Measurements from ENCODE around the gene LRRC4B.

LRRC4B gene

DNA sequence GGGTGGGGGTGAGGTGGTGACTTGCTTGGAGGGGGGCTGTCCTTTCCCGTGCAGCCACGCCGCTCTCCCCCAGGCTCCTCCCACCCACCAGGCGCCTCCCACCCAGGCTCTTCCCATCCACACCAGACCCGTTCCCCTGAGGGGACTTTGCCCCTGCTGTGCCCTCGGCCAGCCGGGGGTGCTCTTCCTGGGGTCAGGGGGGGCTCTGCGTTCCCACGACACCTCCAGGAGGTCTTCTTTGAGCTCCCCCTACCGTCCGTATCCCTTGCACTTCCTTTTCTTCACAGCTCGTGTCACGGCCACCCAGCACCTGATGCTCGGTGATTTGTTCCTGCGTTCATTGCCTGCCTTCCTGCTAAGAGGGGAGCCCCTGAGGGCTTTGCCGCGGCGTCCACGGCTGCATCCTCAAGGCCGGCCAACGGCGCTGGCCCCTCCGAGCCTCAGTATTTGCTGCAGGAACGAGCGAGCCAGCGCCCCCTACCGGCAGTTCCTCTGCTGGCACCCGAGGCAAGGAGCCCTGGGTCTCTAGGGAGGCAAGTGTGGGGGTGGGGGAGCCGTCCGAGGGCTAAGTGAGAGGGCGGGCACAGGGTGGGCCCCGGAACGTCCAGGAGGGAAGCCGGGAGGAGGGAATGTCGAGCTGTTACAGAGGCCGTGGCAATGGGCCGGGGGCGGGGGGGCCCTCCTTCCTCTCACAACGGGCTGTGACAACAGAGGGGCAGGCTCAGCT, 11.8 kb downstream of the LRRC4B start:
- POLR2A ChIA-PET: interaction anchor here (0.6 kb wide), 1 partner anchor 22 kb away, joined by 3 read pairs; no protein-coding TSS in a partner anchor

DNA sequence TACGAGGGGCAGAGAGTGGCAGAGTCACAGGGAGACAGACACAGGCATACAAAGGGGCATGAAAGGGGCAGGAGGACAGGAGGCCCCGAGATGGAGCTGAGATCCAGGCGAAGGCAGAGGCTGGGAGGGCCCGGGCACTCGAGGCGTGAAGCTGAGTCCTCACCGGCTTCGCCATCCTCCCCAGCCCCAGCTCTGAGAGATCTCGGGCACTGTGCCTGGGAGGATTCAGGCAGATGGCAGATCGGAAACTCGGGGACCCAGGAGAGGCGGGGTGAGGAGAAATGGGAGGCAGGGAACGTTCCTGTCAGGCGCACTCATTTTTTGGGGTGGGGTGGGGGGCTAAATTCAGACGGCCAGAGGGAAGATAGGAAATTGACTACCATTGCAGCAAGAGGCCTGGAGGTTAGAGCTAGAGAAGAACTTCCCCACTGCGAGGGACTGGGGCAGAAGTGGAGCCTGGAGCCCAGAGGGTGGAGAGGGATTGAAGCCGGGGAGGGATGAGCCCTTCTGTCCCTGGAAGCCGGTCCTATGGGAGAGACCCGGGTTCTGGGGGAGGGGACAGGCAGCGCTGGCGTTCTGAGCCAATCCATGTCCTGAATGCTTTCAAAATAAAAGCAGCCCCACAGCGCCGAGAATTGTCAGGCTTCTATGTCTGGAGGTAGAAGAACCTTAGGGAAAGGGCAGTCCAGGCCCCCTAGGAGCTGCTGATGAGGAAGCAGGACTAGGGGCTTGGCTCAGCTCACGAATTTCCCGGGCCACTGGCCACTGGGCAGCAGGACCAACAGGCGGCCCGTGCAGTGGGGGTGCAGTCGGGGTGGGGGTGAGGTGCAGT, 12.6 kb downstream of the LRRC4B start:
- TF ChIP-seq, protein P1, sequence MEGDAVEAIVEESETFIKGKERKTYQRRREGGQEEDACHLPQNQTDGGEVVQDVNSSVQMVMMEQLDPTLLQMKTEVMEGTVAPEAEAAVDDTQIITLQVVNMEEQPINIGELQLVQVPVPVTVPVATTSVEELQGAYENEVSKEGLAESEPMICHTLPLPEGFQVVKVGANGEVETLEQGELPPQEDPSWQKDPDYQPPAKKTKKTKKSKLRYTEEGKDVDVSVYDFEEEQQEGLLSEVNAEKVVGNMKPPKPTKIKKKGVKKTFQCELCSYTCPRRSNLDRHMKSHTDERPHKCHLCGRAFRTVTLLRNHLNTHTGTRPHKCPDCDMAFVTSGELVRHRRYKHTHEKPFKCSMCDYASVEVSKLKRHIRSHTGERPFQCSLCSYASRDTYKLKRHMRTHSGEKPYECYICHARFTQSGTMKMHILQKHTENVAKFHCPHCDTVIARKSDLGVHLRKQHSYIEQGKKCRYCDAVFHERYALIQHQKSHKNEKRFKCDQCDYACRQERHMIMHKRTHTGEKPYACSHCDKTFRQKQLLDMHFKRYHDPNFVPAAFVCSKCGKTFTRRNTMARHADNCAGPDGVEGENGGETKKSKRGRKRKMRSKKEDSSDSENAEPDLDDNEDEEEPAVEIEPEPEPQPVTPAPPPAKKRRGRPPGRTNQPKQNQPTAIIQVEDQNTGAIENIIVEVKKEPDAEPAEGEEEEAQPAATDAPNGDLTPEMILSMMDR (IDR thresholded peaks at IDR 0.05; ENCODE audit: control extremely low read depth, extremely low read depth, low read depth, missing control alignments): no peak
- ChIA-PET POLR2A (interaction anchor here (0.6 kb wide), 1 partner anchor 22 kb away, joined by 3 read pairs; no protein-coding TSS in a partner anchor), CTCF (interaction anchor here (0.6 to 9.1 kb wide), 40 partner anchors 8 to 461 kb away, joined by 3 to 154 read pairs (median 4); partner anchors contain the start of genes JOSD2, KCNC3, NR1H2 and POLD1)
- no peak for DNase-seq (ENCODE audit: extremely low spot score)

More for the DNA sequence above, 11.8 kb downstream of the LRRC4B start:
- TF ChIP-seq, protein P1 (IDR thresholded peaks at IDR 0.05; ENCODE audit: control extremely low read depth, extremely low read depth, low read depth, missing control alignments): peak; percentile 91
- peak; percentile 91 for DNase-seq (ENCODE audit: extremely low spot score)
- CTCF ChIA-PET: interaction anchor here (0.6 to 9.1 kb wide), 43 partner anchors 9 to 460 kb away, joined by 3 to 154 read pairs (median 4); partner anchors contain the start of genes JOSD2, KCNC3, NR1H2 and POLD1

DNA sequence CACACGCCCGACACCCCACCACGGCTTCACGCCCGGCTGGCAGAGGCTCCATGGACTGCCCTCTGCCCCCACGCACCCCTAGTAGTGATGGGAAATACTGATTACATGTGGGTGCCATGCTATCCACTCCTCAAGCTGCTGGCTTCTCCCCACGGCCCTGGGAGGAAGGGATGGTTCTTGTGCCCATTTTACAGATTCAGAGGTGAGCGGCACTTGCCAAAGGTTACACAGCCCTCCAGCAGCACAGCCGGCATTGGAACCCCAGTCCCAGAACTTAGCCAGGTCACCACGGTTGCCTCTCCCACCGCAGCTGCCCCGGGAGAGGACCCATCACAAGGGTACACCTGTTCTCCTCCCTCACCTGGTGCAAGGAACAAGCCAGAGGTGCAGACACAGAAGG, 13.2 kb downstream of the LRRC4B start:
- TF ChIP-seq, protein P1 (IDR thresholded peaks at IDR 0.05; ENCODE audit: control extremely low read depth, extremely low read depth, low read depth, missing control alignments): no peak
- CTCF ChIA-PET: interaction anchor here (1.2 to 9.1 kb wide), 7 partner anchors 8 to 198 kb away, joined by 3 to 154 read pairs (median 10); no protein-coding TSS in a partner anchor
- POLR2A ChIA-PET: no interaction called here
- DNase-seq (ENCODE audit: extremely low spot score): no peak

DNA sequence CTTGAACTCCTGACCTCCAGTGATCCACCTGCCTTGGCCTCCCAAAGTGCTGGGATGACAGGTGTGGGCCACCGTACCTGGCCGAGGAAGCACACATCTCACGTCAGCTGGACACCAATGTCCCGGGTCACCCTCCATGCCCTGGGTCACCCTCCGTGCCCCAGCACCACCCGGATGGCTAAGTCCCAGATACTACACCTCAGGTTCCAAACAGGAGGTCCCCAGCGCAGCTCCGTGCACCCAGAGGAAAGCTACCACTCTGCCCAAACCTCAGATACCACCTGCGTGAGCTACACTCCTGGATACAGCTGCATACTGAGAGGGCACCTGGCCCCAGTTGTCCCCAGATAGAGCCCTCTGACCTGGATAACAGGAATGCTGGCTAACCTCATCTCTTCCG, 14.0 kb downstream of the LRRC4B start:
- TF ChIP-seq, protein P1 (IDR thresholded peaks at IDR 0.05; ENCODE audit: control extremely low read depth, extremely low read depth, low read depth, missing control alignments): no peak
- POLR2A ChIA-PET: no interaction called here
- CTCF ChIA-PET: interaction anchor here (1.6 to 9.1 kb wide), 2 partner anchors 15 to 197 kb away, joined by 5 to 154 read pairs; no protein-coding TSS in a partner anchor
- no peak for DNase-seq (ENCODE audit: extremely low spot score)

DNA sequence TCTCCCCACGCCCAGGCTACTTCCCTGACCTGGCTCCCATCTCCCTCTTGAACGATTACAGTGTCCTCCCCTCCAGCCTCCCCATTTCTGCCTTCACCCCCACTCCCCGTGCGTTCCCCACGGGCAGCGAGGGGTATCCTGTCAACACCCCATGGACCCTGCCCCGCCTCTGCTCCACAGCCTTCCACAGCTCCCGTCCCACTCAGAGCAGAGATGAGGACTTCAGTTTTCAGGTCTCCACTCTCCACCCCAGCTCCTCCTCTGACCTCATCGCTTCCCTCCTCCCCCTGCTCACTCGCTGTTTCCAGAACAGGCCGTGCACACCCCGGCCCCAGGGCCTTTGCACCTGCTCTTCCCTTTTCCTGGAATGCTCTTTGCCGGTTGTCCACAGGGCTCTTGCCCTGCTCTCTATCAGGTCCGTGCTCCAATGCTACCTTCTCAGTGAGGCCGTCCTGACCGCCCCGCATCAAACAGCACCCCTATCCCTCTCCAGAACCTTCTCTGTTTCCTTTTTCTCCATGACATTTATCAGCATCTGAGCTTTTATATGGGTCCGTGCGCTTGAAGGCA, 15.0 kb downstream of the LRRC4B start:
- CTCF ChIA-PET: interaction anchor here (1.6 to 9.1 kb wide), 2 partner anchors 14 to 196 kb away, joined by 5 to 154 read pairs; no protein-coding TSS in a partner anchor
- no peak for DNase-seq (ENCODE audit: extremely low spot score)

More for the DNA sequence above, 15.0 kb downstream of the LRRC4B start:
- TF ChIP-seq, protein P1 (IDR thresholded peaks at IDR 0.05; ENCODE audit: control extremely low read depth, extremely low read depth, low read depth, missing control alignments): no peak
- POLR2A ChIA-PET: no interaction called here

All from GM10248 (cell line).